ENCODE results near the gene GALNT1. TPM values are rescaled to one million over a fixed set of nuclear protein-coding genes. Genes with fewer than 3 reads are reported as not detected.

The GALNT1 gene
- polyA plus RNA-seq, 2 of the 4 experiments (the other 2 are of a cell fraction), result 97.4 to 113 TPM

DNA sequence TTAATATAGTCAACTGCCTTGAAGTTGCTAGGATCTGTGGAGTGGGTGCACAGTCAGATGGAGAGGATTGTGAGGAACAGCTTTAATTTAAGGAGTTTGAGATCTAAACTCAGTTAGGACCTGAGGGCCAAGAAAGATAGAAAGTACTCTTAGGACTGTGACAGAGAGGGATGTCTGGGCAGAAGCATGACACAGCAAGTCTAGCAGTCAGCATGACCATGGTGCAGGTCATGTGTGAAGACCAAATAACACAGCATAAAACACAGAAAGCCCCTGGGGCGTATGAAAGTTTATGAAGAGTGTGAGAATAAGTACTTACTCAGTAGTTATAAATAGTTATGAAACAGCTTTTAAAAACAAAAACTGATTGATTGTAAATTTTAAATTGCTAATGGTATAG lies 107.2 kb downstream of the GALNT1 start (continued):
- no peak for TF ChIP-seq HDAC2 (IDR thresholded peaks at IDR 0.05)

- no peak for ATAC-seq
- Histone ChIP-seq H3K9me3 (no peaks in the 10 kb centered on the region), H3K4me2 (no peak overlapping the region), H3K4me1 (peaks cover 7% of the 10 kb centered on the region; the same call in 1 of the 3 replicates), H3K4me3 (no peak overlapping the region), H3K27ac (no peak overlapping the region)
- WGBS (ENCODE audit: missing lambda C conversion rate), result 91% methylated on average over 5 of the region's 5 CpGs
- TF ChIP-seq CBX2 (IDR thresholded peaks at IDR 0.05; ENCODE audit: borderline replicate concordance, low read depth), result no peak
- FAIRE-seq, result no peak
- ChIA-PET POLR2A (no interaction called here), CTCF (no interaction called here)
- no peak for DNase-seq (ENCODE audit: low read depth in 1 of 2, low spot score in 1 of 2)
Measured at GRCh38 chr18:35689728-35690127, 108.2 kb downstream of the GALNT1 start.

DNA sequence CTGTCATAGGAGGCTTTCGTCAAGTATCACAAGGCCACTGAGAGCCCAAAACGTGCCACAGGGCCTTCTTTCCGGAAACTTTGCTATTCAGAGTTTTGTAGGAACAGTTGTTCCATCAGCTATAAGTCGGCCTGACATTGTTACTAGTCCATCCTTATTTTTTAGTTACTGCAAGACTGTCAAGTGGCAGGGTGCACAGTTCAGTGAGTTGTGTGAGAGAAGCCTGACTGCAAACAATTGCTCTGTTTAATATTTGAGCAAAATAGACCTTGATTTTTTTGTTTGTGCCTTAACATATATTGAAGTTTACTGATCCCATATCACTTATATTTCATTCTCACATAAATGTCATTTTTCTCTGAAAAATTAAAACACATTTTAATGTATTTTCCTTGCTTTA lies 110.1 kb downstream of the GALNT1 start:
- CTCF ChIA-PET, result interaction anchor here (0.7 kb wide), 1 partner anchor 65 kb away, joined by 3 read pairs; no protein-coding TSS in a partner anchor
- WGBS (ENCODE audit: missing lambda C conversion rate), result 92% methylated on average over 4 of the region's 4 CpGs
- no peak overlapping the region for H3K4me3 ChIP-seq
- no peak for TF ChIP-seq NFE2L2 (conservative IDR thresholded peaks at IDR 0.05; ENCODE audit: low read length)
- TF ChIP-seq E2F6 (IDR thresholded peaks at IDR 0.05; ENCODE audit: borderline replicate concordance, low read depth), result no peak
- TF ChIP-seq, protein P1, sequence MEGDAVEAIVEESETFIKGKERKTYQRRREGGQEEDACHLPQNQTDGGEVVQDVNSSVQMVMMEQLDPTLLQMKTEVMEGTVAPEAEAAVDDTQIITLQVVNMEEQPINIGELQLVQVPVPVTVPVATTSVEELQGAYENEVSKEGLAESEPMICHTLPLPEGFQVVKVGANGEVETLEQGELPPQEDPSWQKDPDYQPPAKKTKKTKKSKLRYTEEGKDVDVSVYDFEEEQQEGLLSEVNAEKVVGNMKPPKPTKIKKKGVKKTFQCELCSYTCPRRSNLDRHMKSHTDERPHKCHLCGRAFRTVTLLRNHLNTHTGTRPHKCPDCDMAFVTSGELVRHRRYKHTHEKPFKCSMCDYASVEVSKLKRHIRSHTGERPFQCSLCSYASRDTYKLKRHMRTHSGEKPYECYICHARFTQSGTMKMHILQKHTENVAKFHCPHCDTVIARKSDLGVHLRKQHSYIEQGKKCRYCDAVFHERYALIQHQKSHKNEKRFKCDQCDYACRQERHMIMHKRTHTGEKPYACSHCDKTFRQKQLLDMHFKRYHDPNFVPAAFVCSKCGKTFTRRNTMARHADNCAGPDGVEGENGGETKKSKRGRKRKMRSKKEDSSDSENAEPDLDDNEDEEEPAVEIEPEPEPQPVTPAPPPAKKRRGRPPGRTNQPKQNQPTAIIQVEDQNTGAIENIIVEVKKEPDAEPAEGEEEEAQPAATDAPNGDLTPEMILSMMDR (IDR thresholded peaks at IDR 0.05), result no peak
- TF ChIP-seq, protein P2, sequence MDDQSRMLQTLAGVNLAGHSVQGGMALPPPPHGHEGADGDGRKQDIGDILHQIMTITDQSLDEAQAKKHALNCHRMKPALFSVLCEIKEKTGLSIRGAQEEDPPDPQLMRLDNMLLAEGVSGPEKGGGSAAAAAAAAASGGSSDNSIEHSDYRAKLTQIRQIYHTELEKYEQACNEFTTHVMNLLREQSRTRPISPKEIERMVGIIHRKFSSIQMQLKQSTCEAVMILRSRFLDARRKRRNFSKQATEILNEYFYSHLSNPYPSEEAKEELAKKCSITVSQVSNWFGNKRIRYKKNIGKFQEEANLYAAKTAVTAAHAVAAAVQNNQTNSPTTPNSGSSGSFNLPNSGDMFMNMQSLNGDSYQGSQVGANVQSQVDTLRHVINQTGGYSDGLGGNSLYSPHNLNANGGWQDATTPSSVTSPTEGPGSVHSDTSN (IDR thresholded peaks at IDR 0.05), result no peak
- TF ChIP-seq, protein P3, sequence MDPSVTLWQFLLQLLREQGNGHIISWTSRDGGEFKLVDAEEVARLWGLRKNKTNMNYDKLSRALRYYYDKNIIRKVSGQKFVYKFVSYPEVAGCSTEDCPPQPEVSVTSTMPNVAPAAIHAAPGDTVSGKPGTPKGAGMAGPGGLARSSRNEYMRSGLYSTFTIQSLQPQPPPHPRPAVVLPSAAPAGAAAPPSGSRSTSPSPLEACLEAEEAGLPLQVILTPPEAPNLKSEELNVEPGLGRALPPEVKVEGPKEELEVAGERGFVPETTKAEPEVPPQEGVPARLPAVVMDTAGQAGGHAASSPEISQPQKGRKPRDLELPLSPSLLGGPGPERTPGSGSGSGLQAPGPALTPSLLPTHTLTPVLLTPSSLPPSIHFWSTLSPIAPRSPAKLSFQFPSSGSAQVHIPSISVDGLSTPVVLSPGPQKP (IDR thresholded peaks at IDR 0.05; ENCODE audit: low read depth, low read length), result no peak
- no peak for TF ChIP-seq ESRRA (IDR thresholded peaks at IDR 0.05; ENCODE audit: borderline replicate concordance, low read length)
- no peak for TF ChIP-seq RARB (CRISPR knock-in tag; IDR thresholded peaks at IDR 0.05)
- no peak for TF ChIP-seq JUN (IDR thresholded peaks at IDR 0.05)
- H3K9me3 ChIP-seq, result no peaks in the 10 kb centered on the region
- ATAC-seq (no peak), DNase-seq (ENCODE audit: low read depth in 1 of 2, low spot score in 1 of 2) (no peak), FAIRE-seq (no peak)
- H3K4me1 ChIP-seq, result peaks cover 7% of the 10 kb centered on the region; the same call in 1 of the 3 replicates
- H3K4me2 ChIP-seq, result no peak overlapping the region
- POLR2A ChIA-PET, result no interaction called here
- no peak overlapping the region for H3K27ac ChIP-seq

GRCh38 chr18:35692866-35693265 lies 111.3 kb downstream of the GALNT1 start:
- ChIA-PET CTCF (no interaction called here), POLR2A (no interaction called here)
- H3K4me2 ChIP-seq, result no peak overlapping the region
- no peak for FAIRE-seq
- no peak for ATAC-seq
- no peak overlapping the region for H3K27ac ChIP-seq
- WGBS (ENCODE audit: missing lambda C conversion rate), result 83% methylated on average over 3 of the region's 3 CpGs
- DNase-seq (ENCODE audit: low read depth in 1 of 2, low spot score in 1 of 2), result no peak
- TF ChIP-seq HMGXB4 (CRISPR knock-in tag; IDR thresholded peaks at IDR 0.05; ENCODE audit: borderline replicate concordance) (no peak), SREBF2 (IDR thresholded peaks at IDR 0.05) (no peak), RARB (CRISPR knock-in tag; IDR thresholded peaks at IDR 0.05) (no peak), NR3C1 (IDR thresholded peaks at IDR 0.05) (no peak), POLR2AphosphoS2 (conservative IDR thresholded peaks at IDR 0.05; ENCODE audit: low read length) (no peak), CBX8 (IDR thresholded peaks at IDR 0.05) (no peak), RFX5 (IDR thresholded peaks at IDR 0.05) (no peak), ZFP36 (IDR thresholded peaks at IDR 0.05; ENCODE audit: borderline replicate concordance, partially characterized antibody) (no peak), NFE2L2 (conservative IDR thresholded peaks at IDR 0.05; ENCODE audit: low read length) (no peak), EP300 (IDR thresholded peaks at IDR 0.05) (no peak)
- TF ChIP-seq, protein P3 (IDR thresholded peaks at IDR 0.05; ENCODE audit: low read depth, low read length), result no peak
- TF ChIP-seq, protein P4, sequence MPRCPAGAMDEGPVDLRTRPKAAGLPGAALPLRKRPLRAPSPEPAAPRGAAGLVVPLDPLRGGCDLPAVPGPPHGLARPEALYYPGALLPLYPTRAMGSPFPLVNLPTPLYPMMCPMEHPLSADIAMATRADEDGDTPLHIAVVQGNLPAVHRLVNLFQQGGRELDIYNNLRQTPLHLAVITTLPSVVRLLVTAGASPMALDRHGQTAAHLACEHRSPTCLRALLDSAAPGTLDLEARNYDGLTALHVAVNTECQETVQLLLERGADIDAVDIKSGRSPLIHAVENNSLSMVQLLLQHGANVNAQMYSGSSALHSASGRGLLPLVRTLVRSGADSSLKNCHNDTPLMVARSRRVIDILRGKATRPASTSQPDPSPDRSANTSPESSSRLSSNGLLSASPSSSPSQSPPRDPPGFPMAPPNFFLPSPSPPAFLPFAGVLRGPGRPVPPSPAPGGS (IDR thresholded peaks at IDR 0.05), result no peak
- H3K9me3 ChIP-seq, result no peaks in the 10 kb centered on the region
- no peak overlapping the region for H3K4me3 ChIP-seq
- peaks cover 7% of the 10 kb centered on the region; the same call in 1 of the 3 replicates for H3K4me1 ChIP-seq
